B cell (primary cell): ENCODE data around the gene SEC14L1. TPM values are rescaled to one million over a fixed set of nuclear protein-coding genes. Genes with fewer than 3 reads are reported as not detected.
"Not testable (repeated sequence)": the region's sequence is repeated elsewhere in the genome, so short reads cannot be mapped to it uniquely, and the experiment has no call there.

Experiments
- ATAC-seq: fragments of 200-7000 bp; cut with Tn5 transposase; one replicate; pipeline ENCODE4 v1.10.0; 2021; ENCODE audit warnings: low read depth, mild to moderate bottlenecking, moderate number of reproducible peaks, moderate library complexity
- CTCF ChIA-PET: fragments of 350-600 bp; sonication (Branson Sonifier 250); formaldehyde crosslinking; loops from one replicate; lab custom pipeline; 2021; ENCODE audit warnings: antibody characterized with exemption, inconsistent platforms; lab: Charles Lee
- POLR2A ChIA-PET: fragments of 350-600 bp; sonication (Branson Sonifier 250); formaldehyde crosslinking; loops from one replicate; lab custom pipeline; 2021; ENCODE audit warnings: antibody characterized with exemption; lab: Charles Lee
- DNase-seq: peaks from one replicate; pipeline ENCODE4 v3.0.0; 2013
- H2AFZ ChIP-seq: 2 replicates; pipeline ENCODE4 v1.6.1; 2012; ENCODE audit warnings: mild to moderate bottlenecking, low read depth, low read length; ENCODE audit not compliant: insufficient read depth, poor library complexity, severe bottlenecking
- H3K27ac ChIP-seq, 2 donors: 1 replicate in 1 of 2; 2 replicates in 1 of 2; pipeline ENCODE4 v1.5.1; 2012 to 2013; ENCODE audit warnings: low read length in 2 of 2, mild to moderate bottlenecking in 2 of 2, moderate library complexity in 1 of 2
- H3K27me3 ChIP-seq, 4 experiments: fragments of 200-600 bp in 1 of 4; sonication (generic) in 1 of 4; replicated peaks in 1 of 4; 1 replicate in 2 of 4; 2 replicates in 2 of 4; pipeline versions ENCODE4 v1.6.1 to v1.7.0; 2013 to 2016; ENCODE audit warnings: low read length in 3 of 4, mild to moderate bottlenecking in 2 of 4, mixed read lengths in 1 of 4, moderate library complexity in 1 of 4; ENCODE audit not compliant: insufficient read depth in 4 of 4, control insufficient read depth in 3 of 4; ENCODE audit errors: control extremely low read depth in 1 of 4
- H3K36me3 ChIP-seq, 2 experiments: replicated peaks in 1 of 2; 1 replicate in 1 of 2; 2 replicates in 1 of 2; pipeline versions ENCODE4 v1.6.1 to v1.7.1; 2013; ENCODE audit warnings: low read length in 1 of 2; ENCODE audit not compliant: insufficient read depth in 2 of 2, control insufficient read depth in 1 of 2; ENCODE audit errors: control extremely low read depth in 1 of 2, extremely low read depth in 1 of 2
- H3K4me1 ChIP-seq, 2 donors: fragments of 200-600 bp in 1 of 2; sonication (generic) in 1 of 2; 1 replicate in 1 of 2; 2 replicates in 1 of 2; pipeline versions ENCODE4 v1.5.1 to v1.6.1; 2013 to 2017; ENCODE audit warnings: low read length in 2 of 2; ENCODE audit not compliant: control insufficient read depth in 2 of 2, insufficient read depth in 2 of 2
- H3K4me2 ChIP-seq: replicated peaks from 2 replicates; pipeline ENCODE3; 2012; ENCODE audit warnings: mild to moderate bottlenecking, low read depth, low read length; ENCODE audit not compliant: poor library complexity, severe bottlenecking
- H3K4me3 ChIP-seq, 5 experiments: fragments of 200-600 bp in 1 of 5; sonication (generic) in 1 of 5; 1 replicate in 3 of 5; 2 replicates in 2 of 5; pipeline versions ENCODE4 v1.5.1 to v1.7.0; 2011 to 2016; ENCODE audit warnings: low read length in 4 of 5, mild to moderate bottlenecking in 4 of 5, low read depth in 2 of 5, control low read depth in 1 of 5, moderate library complexity in 1 of 5; ENCODE audit not compliant: insufficient read depth in 1 of 5; ENCODE audit errors: control extremely low read depth in 1 of 5, extremely low read depth in 1 of 5
- H3K79me2 ChIP-seq: fragments of 200-600 bp; sonication (generic); one replicate; pipeline ENCODE4 v1.6.0; 2016; ENCODE audit warnings: low read length; ENCODE audit not compliant: control insufficient read depth, insufficient read depth
- H3K9ac ChIP-seq: fragments of 200-600 bp; sonication (generic); 2 replicates; pipeline ENCODE4 v1.6.1; 2017; ENCODE audit warnings: mild to moderate bottlenecking, low read length, moderate library complexity
- H3K9me3 ChIP-seq, 3 donors: one replicate each; pipeline versions ENCODE4 v1.6.1 to v1.7.1; 2013; ENCODE audit warnings: low read length in 2 of 3; ENCODE audit not compliant: control insufficient read depth in 2 of 3, insufficient read depth in 1 of 3; ENCODE audit errors: control extremely low read depth in 1 of 3
- H4K20me1 ChIP-seq: 2 replicates; pipeline ENCODE4 v1.6.0; 2012; ENCODE audit warnings: mild to moderate bottlenecking, low read length; ENCODE audit not compliant: insufficient read depth, control insufficient read depth, poor library complexity, severe bottlenecking
- H3K27ac Mint-ChIP-seq: one replicate; pipeline ENCODE4 v1.8.0; 2021; ENCODE audit warnings: mixed read lengths
- H3K27me3 Mint-ChIP-seq: one replicate; pipeline ENCODE4 v1.8.0; 2021; ENCODE audit warnings: mixed read lengths
- H3K4me1 Mint-ChIP-seq: one replicate; pipeline ENCODE4 v1.8.0; 2021; ENCODE audit warnings: mixed read lengths
- H3K4me3 Mint-ChIP-seq: one replicate; pipeline ENCODE4 v1.8.0; 2021; ENCODE audit warnings: mixed read lengths
- H3K9me3 Mint-ChIP-seq: one replicate; pipeline ENCODE4 v1.8.0; 2022; ENCODE audit warnings: mixed read lengths; ENCODE audit not compliant: insufficient read depth
- CTCF ChIP-seq: fragments of 200-600 bp; IDR thresholded peaks from one replicate; pipeline ENCODE4 v1.8.0; 2022; ENCODE audit warnings: antibody characterized with exemption, mild to moderate bottlenecking
- EZH2 ChIP-seq: IDR thresholded peaks from 2 replicates; pipeline ENCODE4 v1.6.1; 2012; ENCODE audit warnings: borderline replicate concordance, low read depth, mild to moderate bottlenecking, moderate library complexity, low read length; ENCODE audit not compliant: insufficient read depth, poor library complexity, severe bottlenecking
- WGBS: methylation state at CpG from one replicate; pipeline ENCODE4 v1.1.5; 2013; ENCODE audit warnings: missing lambda C conversion rate; ENCODE audit not compliant: insufficient coverage; 5-methylcytosine and 5-hydroxymethylcytosine counted together
- intact Hi-C: fragments of 100-400 bp; cut with micrococcal nuclease; formaldehyde crosslinking; loops from one replicate; pipeline ENCODE4 v1.10.0; 2022
- polyA plus RNA-seq: library from polyadenylated mRNA; depleted of rRNA; stranded (reverse); fragments of >200 nt; gene quantifications from 2 replicates; pipeline ENCODE4 v1.2.3, GENCODE V29; 2012
- total RNA-seq, 2 donors: library from RNA; stranded (reverse); fragments of 120-200 nt in 1 of 2; gene quantifications; 1 replicate in 1 of 2; 2 replicates in 1 of 2; pipeline versions ENCODE4 v1.2.3 to v1.2.4, GENCODE V29; 2013 to 2022

SEC14L1 gene
- total and polyA plus RNA-seq, 2 donors (not counting 1 experiment from before 2014, with no cell fraction given): 37.7 to 103 TPM

- ATAC-seq, H4K20me1 ChIP-seq, H3K9me3 ChIP-seq, H2AFZ ChIP-seq, H3K4me2 ChIP-seq, H3K27ac ChIP-seq, H3K79me2 ChIP-seq, H3K4me3 Mint-ChIP-seq, H3K27me3 ChIP-seq, H3K4me3 ChIP-seq, intact Hi-C loops, H3K9me3 Mint-ChIP-seq, DNase-seq, POLR2A ChIA-PET, H3K27me3 Mint-ChIP-seq, H3K9ac ChIP-seq: not testable (repeated sequence)
- Mint-ChIP-seq H3K4me1 (peaks cover 34% of the 10 kb centered on the region), H3K27ac (peak overlapping the region; percentile 32)
- H3K4me1 ChIP-seq: peaks cover 7 to 22% of the 10 kb centered on the region in 2 donors
- CTCF ChIA-PET: interaction anchor here (1.0 to 2.0 kb wide), 3 partner anchors 14 to 43 kb away, joined by 3 to 6 read pairs (median 6); no protein-coding TSS in a partner anchor
- WGBS: 86% methylated on average over 5 of the region's 8 CpGs
- H3K36me3 ChIP-seq: peaks cover 0 to 25% of the 10 kb centered on the region in 2 experiments
Measured at GRCh38 chr17:77102411-77103134, 38.2 kb upstream of the SEC14L1 start.

GRCh38 chr17:77105706-77106105 lies 35.1 kb upstream of the SEC14L1 start:
- ChIA-PET POLR2A (interaction anchor here (0.7 kb wide), 1 partner anchor 107 kb away, joined by 4 read pairs; no protein-coding TSS in a partner anchor), CTCF (interaction anchor here (1.2 to 3.3 kb wide), 2 partner anchors 9 to 14 kb away, joined by 3 to 21 read pairs; no protein-coding TSS in a partner anchor)
- H3K4me3 Mint-ChIP-seq: no peak overlapping the region
- WGBS: 87% methylated on average over 3 of the region's 3 CpGs
- no peaks in the 10 kb centered on the region for H3K27me3 ChIP-seq
- H3K27me3 Mint-ChIP-seq: no peaks in the 10 kb centered on the region
- ATAC-seq: no peak
- H3K4me1 ChIP-seq: peaks cover 25 to 44% of the 10 kb centered on the region in 2 donors
- H3K9me3 ChIP-seq: no peaks in the 10 kb centered on the region
- no peaks in the 10 kb centered on the region for H3K9me3 Mint-ChIP-seq
- no peak for DNase-seq
- intact Hi-C loops: loop anchor here (2.0 to 5.0 kb wide), 2 partner anchors 17 to 107 kb away; no protein-coding TSS in a partner anchor
- H3K9ac ChIP-seq: no peak overlapping the region
- H3K27ac ChIP-seq: no peak overlapping the region
- H3K27ac Mint-ChIP-seq: peak overlapping the region; percentile 10
- H3K79me2 ChIP-seq: no peaks in the 10 kb centered on the region
- peaks cover 46% of the 10 kb centered on the region for H3K4me1 Mint-ChIP-seq
- H3K4me2 ChIP-seq: no peak overlapping the region
- H2AFZ ChIP-seq: no peak overlapping the region
- H3K36me3 ChIP-seq: peaks cover 0 to 7% of the 10 kb centered on the region in 2 experiments
- no peaks in the 10 kb centered on the region for H4K20me1 ChIP-seq
- TF ChIP-seq CTCF: no peak
- TF ChIP-seq EZH2: no peak
- H3K4me3 ChIP-seq: no peak overlapping the region
